NOMO-1 (cell line): Measurements from ENCODE around the gene TEX26.
"Not testable (repeated sequence)": the region's sequence is repeated elsewhere in the genome, so short reads cannot be mapped to it uniquely, and the experiment has no call there.

Source experiments
- DNase-seq, 2 experiments: peaks; one replicate each; lab custom pipeline; 2025; ENCODE audit not compliant: unreplicated experiment in 2 of 2; lab: John Stamatoyannopoulos, UW

TEX26 gene

DNA sequence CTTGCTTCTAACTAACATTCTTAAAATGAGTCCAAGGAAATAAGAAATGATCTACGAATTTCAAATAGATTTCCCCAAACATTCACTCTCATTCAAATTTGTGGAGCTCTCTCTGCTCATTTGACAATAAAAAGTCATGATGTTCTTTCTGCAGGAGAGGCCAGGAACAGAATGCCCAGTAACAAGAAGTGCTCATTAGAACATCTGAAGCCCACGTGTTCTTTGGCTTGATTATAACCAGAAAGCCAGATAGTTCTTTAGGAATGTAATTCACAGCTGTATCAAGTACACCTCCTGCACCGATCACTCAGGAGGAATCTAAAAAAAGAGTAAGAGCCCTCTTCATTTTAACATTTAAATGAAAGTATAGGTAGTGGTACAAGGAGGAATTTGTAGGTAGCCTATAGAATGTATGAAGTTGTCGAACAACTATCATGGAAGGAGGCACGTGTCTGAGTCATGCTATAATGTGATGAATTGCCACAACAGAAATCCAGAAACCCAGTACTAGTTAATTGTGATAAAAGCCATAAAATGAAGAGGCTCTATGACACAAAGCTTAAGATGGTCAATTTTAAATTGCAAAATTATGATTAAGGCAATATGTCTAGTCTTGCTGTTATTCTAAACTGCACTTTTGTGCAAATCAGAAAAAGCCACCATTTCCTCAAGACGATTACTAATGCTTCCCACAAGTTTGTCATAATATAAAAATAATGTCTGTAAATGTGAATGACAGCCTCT lies 13.6 kb upstream of the TEX26 start:
- DNase-seq: no peak

GRCh38 chr13:30920162-30920909 lies 12.1 kb upstream of the TEX26 start:
- no peak for DNase-seq

DNA sequence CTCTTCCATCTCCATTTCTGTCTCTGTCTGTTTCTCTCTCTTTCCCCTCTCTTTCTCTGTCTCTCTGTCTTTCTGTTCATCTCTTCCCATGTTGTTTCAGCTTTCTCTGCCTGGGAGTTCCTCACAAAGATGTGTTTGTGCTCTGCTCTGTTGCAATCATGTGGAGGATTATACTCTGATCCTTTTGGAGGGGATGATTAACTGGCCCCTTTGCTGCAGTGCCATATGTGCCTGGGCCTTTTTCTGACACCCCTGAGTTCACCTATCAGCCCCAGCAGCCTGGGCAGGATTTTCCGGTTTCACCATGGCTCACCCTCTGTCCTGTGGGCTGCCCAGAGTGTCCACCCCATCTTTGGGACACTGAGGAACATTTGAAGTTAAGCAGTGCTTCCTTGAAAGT lies 9.0 kb upstream of the TEX26 start:
- DNase-seq: no peak

GRCh38 chr13:30924721-30925120 lies 7.7 kb upstream of the TEX26 start:
- no peak for DNase-seq

GRCh38 chr13:30925429-30925828 lies 7.0 kb upstream of the TEX26 start:
- DNase-seq: no peak

DNA sequence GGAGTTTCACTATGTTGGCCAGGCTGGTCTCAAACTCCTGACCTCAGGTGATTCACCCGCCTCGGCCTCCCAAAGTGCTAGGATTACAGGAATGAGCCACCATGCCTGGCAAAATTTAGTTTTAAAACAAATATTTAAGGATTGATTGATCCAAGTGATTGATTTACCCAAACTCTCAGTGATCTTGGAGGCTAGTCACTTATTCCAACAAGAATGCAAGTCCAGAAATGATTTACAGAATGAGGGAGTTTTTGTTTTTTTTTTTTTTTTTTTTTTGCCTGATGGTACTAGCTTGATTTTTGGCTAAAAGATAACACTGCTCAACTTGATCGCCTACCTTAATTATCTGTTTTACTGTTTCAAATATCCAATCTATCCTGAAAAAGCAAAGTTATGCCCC lies 5.7 kb upstream of the TEX26 start:
- no peak for DNase-seq

DNA sequence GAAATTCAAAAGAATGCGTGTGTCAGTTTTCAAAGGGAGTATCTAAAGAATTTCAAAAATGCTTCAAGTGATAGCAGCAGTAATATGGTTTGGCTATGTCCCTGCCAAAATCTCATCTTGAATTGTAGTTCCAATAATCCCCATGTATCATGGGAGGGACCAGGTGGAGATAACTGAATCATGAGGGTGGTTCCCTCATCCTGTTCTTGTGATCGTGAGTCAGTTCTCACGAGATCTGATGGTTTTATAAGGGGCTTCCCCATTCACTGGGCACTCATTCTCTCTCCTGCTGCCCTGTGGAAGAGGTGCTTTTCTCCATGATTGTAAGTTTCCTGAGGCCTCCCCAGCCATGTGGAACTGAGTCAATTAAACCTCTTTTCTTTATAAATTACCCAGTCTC lies 5.3 kb upstream of the TEX26 start:
- DNase-seq: not testable (repeated sequence)

DNA sequence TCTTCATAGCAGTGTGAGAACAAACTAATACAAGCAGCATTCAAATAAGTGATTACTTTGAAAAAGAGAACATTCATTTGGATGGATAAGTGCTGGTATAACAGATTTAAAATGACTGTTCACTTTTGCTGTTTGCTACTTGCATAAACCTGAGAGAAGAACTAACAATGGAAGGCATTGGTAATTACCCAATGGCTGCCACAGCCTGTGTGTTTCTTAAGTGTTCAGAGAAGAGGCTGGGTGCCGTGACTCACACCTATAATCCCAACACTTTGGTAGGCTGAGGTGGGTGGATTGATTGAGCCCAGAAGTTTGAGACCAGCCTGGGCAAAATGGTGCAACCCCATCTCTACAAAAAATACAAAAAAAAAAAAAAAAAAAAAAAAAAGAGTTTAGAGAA lies 4.9 kb upstream of the TEX26 start:
- DNase-seq: no peak

DNA sequence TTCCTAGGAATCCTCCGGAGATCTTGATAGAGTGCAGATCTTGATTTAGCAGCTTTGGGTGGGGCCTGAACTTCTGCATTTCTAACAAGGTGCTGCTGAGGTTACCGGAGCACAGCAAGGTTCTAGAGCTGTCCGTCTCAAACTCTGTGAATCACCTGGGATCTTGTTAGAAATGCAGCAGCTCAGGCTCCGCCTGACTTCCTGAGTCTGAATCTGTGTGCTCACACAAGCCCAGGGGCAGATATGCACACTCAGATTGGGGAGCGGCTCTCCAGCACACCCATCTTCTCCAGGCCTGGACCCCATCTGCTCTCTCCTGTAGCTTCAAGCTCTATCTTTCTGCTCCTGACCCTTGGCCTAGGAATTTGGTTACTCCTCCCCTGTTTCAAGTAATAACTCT lies 3.5 kb upstream of the TEX26 start:
- DNase-seq: no peak

- no peak for DNase-seq
Measured at GRCh38 chr13:30933354-30933670, 856 bp downstream of the TEX26 start.

- no peak for DNase-seq
Measured at GRCh38 chr13:30934381-30934780, 1.9 kb downstream of the TEX26 start.

- DNase-seq: no peak
Measured at GRCh38 chr13:30934803-30935202, 2.3 kb downstream of the TEX26 start.

DNA sequence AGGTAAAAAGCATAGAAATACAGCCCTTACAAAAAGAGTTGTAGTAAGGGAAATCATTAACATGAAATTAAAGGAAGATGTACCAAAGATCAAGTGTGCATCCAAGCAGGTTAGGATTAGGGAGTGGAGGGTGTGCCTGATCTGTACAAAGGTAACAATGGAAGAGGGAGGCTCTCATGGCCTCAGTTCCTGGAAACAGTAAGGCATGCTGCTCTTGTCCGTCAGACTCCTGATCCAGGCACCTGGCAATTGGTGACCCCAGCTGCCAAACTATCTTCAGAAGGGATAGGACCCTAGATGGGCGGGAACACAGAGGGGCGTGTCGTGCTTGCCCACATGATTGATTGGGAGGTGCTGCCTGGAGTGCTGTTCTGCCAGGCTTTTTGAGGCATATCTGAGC lies 4.5 kb downstream of the TEX26 start:
- DNase-seq: no peak

GRCh38 chr13:30943881-30944280 lies 11.4 kb downstream of the TEX26 start:
- no peak for DNase-seq

DNA sequence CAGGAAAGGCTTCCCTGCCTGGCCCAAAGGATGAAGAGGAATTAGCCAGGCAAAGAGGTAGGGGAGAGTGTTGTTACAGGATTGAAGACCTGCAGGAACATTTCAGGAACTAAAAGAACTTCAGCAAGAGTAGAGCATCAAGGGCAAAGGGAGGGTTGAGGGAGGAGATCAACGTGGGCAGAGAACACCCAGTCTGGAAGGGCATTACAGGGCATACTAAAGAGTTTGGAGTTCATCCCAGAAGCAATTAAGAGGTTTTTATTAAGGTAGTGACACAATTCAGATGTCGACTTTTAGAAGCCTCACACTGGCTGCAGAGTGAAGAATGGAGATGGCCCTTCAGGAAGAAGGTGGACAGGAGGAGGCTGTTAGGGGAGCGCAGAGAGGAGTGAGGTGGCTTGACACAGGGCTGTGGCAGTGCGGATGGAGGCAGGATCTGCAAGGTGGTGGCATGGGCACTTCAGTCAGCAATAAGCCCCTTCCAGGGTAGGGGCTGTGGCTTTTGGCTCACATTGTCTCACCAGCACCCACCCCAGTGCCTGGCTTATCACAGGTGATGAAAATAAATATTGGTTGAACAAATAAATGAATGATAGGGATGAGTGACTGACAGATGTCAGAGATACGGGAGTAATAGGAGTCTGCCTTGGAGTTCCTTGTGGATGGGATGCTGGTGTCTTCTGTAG lies 24.9 kb downstream of the TEX26 start:
- no peak for DNase-seq

DNA sequence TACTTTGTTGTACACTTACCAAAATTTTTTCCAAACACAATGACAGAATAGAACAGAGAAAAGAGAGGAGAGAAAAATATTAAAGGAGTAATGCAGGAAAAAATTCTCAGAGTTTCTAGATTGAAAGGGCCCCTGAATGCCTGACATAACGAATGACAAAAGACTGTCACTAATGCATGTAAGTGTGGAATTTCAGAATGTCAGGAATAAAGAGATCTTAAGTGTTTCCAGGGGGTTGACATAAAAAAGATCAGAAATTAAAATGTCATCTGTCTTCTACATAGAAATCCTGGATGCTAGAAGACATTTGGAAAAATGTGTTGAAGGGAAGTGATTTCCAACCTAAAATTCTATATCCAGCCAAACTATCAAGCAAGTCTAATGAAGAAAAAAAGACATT lies 27.2 kb downstream of the TEX26 start:
- no peak for DNase-seq

DNA sequence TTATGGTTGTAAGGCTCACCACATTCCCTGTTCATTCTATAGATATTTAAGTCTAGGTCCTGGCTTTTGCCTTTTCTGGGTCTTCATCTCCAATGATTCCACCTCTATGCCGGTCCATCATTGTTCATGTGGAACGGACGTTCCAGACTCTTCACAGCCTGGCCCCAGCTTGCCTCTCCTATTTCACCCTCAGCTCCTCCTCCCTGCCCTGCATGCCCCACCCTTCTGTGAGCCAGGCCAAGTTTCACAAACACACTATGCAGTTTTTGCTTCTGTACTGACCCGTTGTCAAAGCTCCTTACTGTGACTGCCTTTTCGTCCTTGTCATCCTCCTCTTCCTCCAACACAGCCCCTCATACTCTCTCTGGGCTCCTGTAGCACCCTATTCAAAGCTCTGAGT lies 31.3 kb downstream of the TEX26 start:
- no peak for DNase-seq

- DNase-seq: no peak
Measured at GRCh38 chr13:30965380-30965779, 32.9 kb downstream of the TEX26 start.

DNA sequence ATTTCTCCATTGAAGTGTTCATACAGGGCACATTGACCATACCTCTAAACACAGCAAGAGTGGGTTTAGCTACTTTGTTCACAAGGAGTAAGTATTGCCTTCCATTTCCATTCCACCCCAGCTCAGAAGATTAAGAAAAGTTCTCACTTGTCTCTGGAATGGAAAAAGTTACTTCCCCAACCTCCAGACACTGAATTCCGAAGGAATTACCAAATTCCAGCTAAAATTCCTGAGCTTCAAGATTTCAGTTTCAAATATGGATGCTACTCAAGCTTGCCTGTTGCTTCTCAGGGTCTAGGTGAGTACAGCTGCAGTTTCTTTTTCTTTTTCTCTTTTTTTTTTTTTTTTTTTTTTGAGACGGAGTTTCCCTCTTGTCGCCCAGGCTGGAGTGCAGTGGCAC lies 33.6 kb downstream of the TEX26 start:
- DNase-seq: no peak

GRCh38 chr13:30968846-30969245 lies 36.4 kb downstream of the TEX26 start:
- no peak for DNase-seq

DNA sequence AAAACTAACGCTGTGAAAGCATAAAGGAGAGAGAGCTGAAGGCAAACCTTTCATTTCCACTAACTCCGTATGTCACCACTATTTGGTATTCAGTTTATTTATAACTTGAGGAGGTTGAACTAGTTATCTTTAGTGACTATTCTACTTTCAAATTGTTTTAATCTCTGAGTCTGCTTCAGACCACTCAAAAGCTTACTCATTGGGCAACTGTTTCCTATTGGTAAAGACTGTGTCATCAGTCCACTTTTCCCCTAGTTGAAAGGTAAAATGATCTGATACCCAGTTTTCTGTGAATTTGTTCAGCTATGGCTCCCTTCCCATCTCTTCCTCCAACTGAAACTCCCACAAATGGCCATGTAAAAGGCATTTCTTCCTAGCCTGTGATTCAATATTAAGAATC lies 39.1 kb downstream of the TEX26 start:
- no peak for DNase-seq

DNA sequence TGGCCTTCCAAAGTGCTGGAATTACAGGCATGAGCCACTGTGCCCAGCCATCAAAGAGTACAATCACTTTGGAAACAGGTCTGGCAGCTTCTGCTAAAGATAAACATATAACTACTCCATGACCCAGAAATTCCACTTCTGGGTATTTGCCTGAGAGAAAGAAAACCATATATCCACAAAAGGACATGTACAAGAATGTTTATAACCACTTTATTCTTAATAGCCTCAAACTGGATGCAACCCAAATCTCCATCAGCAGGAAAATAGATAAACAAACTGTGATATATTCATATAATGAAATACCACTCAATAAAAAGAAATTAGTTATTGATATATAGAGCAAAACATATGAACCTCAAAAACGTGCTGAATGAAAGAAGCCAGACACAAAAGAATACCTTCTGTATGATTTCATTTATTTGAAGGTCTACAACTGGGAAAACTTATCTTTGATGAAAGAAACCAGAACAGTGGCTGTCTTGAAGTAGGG lies 40.5 kb downstream of the TEX26 start:
- DNase-seq: no peak
